SH-SY5Y (cell line): ENCODE measurements around the gene GALM.

Source experiments
- GATA2 ChIP-seq: IDR thresholded peaks from 2 replicates; pipeline ENCODE4 v1.6.1; 2011; ENCODE audit warnings: mild to moderate bottlenecking, low read depth, low read length
- GATA3 ChIP-seq: IDR thresholded peaks from 2 replicates; pipeline ENCODE4 v1.6.1; 2011; ENCODE audit warnings: low read depth, mild to moderate bottlenecking, low read length, moderate library complexity

Gene GALM

DNA sequence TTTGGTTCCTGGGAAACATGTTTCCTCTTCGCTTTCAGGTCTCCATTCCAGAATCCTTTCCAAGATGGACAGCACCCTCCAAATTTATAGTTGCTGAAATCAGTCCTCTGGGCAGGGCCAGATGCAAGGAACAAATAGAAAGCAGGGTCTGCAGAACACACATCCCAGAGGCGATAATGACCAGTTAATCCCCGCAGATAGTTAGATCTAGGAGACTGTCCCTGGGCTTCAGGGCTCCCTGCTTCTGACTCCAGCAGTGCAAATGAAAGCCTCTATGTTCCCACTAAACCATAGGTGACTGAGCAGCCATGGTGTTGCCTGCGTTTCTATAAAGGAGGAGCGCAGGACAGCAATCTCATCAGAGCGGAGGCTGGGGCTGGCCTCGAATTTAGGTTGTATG lies 46.5 kb downstream of the GALM start:
- no peak for TF ChIP-seq GATA3
- no peak for TF ChIP-seq GATA2

DNA sequence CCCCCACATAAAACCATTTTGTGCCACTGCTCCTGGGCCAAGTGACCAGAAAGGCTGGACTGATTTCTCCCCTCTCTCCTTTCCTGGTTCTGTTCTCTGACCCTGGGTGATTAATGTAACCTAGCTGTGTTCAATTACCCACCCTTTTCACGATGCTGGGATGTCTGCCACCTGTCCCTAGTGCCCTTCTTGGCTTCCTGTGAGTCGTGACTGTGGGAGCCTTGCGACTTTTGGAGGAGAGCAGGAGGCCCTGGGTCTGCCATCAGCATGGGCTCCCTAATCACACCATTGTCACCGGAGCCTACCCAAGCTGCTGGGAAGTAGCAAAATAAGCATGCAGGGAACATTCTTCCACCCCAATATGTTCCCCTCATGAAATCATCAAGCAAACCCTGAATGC lies 47.0 kb downstream of the GALM start:
- TF ChIP-seq GATA3 (no peak), GATA2 (no peak)

DNA sequence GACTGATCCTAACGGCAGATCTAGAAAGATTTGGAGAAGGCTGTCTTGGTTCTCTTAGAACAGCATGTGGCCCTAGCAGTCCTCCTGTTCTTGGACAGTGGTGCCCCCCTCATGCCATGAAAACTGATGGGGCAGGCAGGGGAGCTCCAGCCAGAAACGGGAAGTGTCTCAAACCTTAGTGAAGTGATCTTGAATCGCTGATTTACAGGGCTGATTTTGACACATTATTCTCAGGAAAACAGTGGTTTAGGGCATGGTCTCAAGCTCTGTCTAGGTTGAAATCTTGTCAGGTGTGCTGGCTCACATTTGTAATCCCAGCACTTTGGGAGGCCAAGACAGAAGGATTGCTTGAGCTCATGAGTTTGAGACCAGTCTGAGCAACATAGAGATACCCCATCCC lies 47.4 kb downstream of the GALM start:
- no peak for TF ChIP-seq GATA3
- TF ChIP-seq GATA2: no peak

DNA sequence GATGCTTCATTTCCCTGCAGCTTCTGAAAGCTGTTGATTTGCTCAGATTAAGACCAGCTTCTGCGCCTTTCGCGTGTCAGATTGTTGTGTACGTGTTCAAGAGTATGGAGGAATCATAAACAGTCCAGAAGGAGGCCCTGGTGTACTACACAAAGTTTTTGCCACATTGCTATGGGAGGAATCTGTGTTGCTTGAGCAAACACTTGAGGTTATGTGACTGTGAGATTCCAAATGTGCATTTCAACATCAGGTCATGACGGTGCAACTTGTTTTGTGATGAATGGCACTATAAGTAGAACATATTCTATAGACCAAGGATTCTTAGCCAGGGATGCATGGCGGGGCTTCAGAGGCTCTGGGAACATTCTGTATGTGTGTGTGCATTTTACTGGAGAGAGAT lies 50.3 kb downstream of the GALM start:
- TF ChIP-seq GATA3 (no peak), GATA2 (no peak)

DNA sequence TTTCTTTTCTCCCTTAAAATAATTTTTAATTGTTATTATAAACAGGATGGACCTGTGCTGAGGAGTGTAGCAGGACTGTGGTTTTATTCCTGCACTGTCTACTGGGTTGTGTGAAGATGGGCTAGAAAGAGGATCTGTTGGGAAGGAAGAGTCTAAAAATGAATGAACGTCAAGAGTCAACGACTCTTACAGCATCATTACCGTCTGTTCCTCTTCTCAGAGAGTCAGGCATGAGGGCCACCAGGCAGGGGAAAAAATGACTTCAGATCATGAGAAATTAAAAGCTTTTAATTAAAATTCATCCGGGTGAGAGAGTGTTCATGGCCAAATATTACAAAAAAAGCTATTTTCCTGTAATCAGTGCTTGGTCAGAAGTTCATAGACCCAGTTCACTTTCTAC lies 52.7 kb downstream of the GALM start:
- TF ChIP-seq GATA2 (no peak), GATA3 (no peak)

DNA sequence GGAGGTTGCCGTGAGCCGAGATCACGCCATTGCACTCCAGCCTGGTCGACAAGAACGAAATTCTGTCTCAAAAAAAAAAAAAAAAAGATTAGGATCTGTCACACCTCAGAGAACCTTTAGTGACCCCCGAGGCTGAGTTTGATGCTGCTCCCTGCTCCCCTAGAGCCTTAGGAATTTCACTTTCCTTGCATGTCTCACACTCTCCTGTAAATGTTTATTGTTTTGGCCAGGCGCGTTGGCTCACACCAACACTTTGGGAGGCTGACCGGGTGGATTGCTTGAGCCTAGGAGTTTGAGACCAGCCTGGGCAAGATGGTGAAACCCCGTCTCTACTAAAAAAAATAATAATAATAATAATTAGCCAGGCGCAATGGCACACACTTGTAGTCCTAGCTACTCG lies 53.8 kb downstream of the GALM start:
- TF ChIP-seq GATA2 (no peak), GATA3 (no peak)

DNA sequence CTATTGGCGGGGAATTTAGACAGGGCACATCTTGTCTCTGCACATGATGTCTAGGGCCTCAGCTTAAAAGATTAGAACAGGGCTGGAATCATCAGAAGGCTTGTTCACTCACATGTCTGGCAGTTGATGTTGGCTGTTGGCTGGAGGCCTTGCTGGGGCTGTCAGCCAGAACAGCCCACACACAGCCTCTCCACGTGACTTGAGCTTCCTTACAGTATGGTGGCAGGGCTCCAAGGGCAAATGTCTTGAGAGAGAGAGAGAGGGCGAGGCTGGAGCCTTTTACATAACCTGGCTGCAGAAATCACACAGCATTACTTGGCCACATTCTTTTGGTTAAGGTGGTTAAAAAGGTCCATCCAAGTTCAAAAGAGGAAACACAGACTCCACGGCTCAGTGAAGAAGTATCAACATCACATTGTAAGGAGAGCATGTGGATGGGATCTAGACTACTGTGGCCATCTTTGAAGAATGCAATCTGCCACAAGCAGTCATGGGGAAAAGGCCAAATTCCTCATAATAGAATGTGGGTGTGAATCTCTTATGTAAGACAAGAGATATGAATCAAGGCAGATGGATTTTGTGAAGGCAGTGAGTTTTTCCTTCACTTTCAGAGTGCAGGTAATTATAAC lies 54.8 kb downstream of the GALM start:
- TF ChIP-seq GATA2 (no peak), GATA3 (no peak)

DNA sequence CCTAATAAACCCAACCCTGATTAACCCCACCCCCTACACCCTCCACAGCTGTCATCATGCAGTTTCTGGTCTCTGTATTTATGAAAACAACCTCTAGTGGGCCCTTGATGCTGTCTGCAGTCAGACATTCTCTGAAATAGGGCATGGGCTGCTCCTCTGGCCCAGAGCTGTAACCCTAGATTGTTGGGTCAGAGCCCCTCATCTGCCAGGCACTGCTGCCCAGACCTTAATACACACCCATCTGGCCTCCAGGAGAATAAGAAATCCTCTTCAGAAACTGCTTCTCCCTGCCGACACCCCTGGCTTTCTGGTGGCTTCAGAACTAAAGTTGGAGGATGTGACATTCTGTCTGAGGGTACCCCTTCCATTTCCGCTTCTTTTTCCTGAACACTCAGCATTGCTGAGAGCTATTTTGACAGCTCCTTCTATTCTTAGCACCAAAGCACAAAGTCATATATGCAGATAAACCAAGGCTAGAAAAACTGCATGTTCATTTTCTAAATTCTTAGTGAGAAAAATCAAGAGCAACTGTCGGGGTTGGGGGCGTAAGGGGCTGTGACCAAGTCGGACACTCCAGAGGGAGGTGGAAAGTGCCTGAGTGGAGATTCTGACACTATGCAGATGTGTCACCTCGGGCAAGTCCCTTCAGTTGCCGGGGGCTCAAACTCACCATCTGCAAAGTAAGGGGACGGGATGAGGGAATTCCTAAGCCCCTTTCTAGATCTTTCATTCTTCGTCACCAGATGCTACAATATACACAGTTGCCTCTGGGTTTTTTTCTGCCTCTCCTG lies 56.6 kb downstream of the GALM start:
- no peak for TF ChIP-seq GATA3
- TF ChIP-seq GATA2: no peak

DNA sequence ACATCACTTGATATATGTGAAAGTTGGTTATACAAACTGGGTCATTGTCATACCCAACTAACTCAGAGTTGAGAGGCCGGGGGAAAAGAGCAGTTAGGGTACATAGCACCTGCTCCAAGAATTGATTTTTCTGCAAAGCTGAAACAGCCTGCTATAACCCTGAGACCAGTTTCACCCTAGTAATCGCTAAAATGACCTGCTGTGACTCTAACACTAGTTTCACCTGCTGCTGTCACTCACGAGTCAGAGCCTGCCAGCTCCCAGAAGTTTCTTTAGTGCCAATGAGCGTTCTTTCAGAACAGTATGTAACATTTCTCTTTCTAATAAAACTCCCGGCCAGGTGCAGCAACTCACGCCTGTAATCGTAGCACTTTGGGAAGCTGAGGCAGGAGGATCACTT lies 57.3 kb downstream of the GALM start:
- no peak for TF ChIP-seq GATA2
- no peak for TF ChIP-seq GATA3

DNA sequence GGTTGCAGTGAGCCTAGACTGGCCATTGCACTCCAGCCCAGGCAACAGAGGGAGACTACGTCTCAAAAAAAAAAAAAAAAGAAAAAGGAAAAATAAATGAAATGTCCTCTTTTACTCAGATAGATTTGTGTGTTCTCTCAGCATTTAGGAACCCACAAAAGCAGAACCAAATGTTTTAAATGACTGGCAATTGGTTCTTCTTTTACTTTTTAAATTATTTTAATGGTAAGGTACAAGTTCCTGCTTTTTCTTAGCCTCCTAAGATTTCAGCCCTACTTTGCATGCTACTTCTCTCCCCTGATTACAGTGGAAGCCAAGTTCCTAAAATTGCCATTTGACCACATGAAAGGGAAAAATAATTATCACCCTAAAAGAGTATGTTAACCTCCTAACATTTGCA lies 61.7 kb downstream of the GALM start:
- no peak for TF ChIP-seq GATA3
- no peak for TF ChIP-seq GATA2

DNA sequence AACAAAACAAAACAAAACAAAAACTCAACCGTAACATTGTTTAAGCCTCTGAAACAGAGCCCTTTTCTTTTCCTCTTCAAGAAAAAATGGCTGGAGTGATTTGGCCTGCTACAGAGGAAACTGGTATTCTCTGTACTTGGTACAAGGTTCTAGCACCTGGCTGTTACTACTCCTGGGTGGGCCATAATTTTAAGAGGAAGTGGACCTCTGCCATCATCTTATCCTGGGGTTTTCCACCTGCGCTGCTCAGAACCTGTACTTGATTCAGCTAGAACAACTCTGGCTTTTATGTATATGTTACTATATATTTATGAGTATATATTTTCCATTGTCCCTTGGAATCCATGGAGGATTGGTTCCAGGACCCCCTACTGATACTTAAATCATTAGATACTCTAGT lies 62.8 kb downstream of the GALM start:
- no peak for TF ChIP-seq GATA2
- no peak for TF ChIP-seq GATA3

DNA sequence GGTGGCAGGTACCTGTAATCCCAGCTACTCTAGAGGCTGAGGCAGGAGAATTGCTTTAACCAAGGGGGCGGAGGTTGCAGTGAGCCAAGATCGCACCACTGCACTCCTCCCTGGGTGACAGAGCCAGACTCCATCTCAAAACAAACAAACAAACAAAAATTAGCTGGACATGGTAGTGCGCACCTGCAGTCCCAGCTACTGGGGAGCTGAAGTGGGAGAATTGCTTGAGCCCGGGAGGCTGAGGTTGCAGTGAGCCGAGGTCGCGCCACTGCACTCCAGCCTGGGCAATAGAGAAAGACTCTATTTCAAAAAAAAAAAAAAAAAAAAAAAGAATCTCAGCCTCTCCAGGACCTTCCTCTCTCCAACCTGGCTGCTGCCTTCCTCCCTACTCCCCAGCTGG lies 65.2 kb downstream of the GALM start:
- TF ChIP-seq GATA2 (no peak), GATA3 (no peak)

DNA sequence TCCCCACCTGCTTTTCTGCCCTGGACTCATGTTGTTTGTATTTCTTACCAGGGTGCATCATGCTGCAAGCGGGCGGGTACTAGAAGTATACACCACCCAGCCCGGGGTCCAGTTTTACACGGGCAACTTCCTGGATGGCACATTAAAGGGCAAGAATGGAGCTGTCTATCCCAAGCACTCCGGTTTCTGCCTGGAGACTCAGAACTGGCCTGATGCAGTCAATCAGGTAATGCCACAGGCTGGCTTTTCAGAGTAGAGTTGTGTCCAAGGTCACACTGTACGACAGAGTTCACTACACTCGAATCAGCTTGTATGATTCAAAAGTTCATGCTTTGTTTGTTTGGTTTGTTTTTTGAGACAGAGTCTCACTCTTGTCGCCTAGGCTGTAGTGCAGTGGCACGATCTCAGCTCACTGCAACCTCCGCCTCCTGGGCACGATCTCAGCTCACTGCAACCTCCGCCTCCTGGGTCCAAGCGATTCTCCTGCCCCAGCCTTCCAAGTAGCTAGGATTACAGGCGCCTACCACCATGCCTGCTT lies 65.8 kb downstream of the GALM start:
- TF ChIP-seq GATA3 (no peak), GATA2 (no peak)

DNA sequence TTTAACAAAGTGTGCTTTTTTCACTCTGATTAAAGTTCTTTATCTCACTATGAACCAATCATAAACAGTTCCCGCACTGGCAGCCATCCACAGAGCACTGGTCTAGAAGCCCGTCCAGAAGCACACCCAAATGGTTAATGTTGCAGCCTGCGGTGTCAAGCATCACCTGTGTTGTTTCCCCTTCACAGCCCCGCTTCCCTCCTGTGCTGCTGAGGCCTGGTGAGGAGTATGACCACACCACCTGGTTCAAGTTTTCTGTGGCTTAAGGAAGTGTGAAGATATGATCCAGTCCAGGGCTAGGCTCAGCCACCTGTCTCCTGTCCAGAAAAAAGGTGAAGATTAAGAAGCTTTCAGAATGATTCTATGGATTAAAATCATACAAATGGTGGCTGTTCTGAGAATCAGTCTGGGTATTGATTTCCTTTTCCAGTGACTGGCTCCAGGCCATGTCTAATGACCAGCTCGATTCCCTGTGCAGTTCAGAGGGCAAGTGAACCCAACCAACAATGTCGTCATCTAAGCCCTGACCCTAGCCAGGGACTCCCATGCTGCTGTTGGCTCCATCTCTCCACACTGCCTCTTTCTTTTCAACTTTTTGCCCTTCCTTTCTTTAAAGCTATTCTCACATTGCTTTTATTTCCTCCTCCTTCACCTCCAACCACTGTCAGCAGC lies 67.5 kb downstream of the GALM start:
- TF ChIP-seq GATA3 (no peak), GATA2 (no peak)
